Measurements from ENCODE around the gene KDM3A. TPM values are rescaled to one million over a fixed set of nuclear protein-coding genes. Genes with fewer than 3 reads are reported as not detected.

Gene KDM3A
- total RNA-seq, 4 donors from 2014 or later: 39.9 to 62.1 (median 52.0) TPM

- peak; percentile 28 to 35 for DNase-seq (ENCODE audit: low spot score in 2 of 2)
- Histone ChIP-seq H3K4me3 (peak overlapping the region; percentile 52 to 88 (median 68)), H3K4me1 (peaks cover 3 to 40% (median 29%) of the 10 kb centered on the region in 4 donors), H3K27ac (peak overlapping the region; percentile 85 to 98 (median 89)), H3K27me3 (no peaks in the 10 kb centered on the region), H3K9me3 (peaks cover 0 to 37% (median 7%) of the 10 kb centered on the region in 4 donors), H3K36me3 (no peaks in the 10 kb centered on the region)
- WGBS, 2 donors: 0% methylated on average over 29 to 53 of the region's 53 CpGs
- TF ChIP-seq POLR2A (IDR thresholded peaks at IDR 0.05): peak in 1 of 2 donors; percentile 11
- TF ChIP-seq, protein P1, sequence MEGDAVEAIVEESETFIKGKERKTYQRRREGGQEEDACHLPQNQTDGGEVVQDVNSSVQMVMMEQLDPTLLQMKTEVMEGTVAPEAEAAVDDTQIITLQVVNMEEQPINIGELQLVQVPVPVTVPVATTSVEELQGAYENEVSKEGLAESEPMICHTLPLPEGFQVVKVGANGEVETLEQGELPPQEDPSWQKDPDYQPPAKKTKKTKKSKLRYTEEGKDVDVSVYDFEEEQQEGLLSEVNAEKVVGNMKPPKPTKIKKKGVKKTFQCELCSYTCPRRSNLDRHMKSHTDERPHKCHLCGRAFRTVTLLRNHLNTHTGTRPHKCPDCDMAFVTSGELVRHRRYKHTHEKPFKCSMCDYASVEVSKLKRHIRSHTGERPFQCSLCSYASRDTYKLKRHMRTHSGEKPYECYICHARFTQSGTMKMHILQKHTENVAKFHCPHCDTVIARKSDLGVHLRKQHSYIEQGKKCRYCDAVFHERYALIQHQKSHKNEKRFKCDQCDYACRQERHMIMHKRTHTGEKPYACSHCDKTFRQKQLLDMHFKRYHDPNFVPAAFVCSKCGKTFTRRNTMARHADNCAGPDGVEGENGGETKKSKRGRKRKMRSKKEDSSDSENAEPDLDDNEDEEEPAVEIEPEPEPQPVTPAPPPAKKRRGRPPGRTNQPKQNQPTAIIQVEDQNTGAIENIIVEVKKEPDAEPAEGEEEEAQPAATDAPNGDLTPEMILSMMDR (IDR thresholded peaks at IDR 0.05): no peak
- TF ChIP-seq EP300 (IDR thresholded peaks at IDR 0.05): peak in 1 of 2 donors; percentile 5
Measured at GRCh38 chr2:86441882-86442641, 891 bp downstream of the KDM3A start.

GRCh38 chr2:86442642-86443005 lies 1.5 kb downstream of the KDM3A start:
- 0 to 1% methylated on average over 5 of the region's 5 CpGs for WGBS, 2 donors
- Histone ChIP-seq H3K36me3 (no peaks in the 10 kb centered on the region), H3K27me3 (no peaks in the 10 kb centered on the region), H3K27ac (peak overlapping the region; percentile 85 to 98 (median 89)), H3K4me1 (peaks cover 3 to 43% (median 29%) of the 10 kb centered on the region in 4 donors), H3K9me3 (peaks cover 0 to 31% (median 7%) of the 10 kb centered on the region in 4 donors), H3K4me3 (peak overlapping the region; percentile 52 to 88 (median 68))
- peak; percentile 76 to 92 for DNase-seq (ENCODE audit: low spot score in 2 of 2)
- TF ChIP-seq POLR2A (IDR thresholded peaks at IDR 0.05) (peak; percentile 48 to 64), EP300 (IDR thresholded peaks at IDR 0.05) (peak in 1 of 2 donors; percentile 73)
- TF ChIP-seq, protein P1 (IDR thresholded peaks at IDR 0.05): peak in 2 of 5 experiments; percentile 16 to 19

DNA sequence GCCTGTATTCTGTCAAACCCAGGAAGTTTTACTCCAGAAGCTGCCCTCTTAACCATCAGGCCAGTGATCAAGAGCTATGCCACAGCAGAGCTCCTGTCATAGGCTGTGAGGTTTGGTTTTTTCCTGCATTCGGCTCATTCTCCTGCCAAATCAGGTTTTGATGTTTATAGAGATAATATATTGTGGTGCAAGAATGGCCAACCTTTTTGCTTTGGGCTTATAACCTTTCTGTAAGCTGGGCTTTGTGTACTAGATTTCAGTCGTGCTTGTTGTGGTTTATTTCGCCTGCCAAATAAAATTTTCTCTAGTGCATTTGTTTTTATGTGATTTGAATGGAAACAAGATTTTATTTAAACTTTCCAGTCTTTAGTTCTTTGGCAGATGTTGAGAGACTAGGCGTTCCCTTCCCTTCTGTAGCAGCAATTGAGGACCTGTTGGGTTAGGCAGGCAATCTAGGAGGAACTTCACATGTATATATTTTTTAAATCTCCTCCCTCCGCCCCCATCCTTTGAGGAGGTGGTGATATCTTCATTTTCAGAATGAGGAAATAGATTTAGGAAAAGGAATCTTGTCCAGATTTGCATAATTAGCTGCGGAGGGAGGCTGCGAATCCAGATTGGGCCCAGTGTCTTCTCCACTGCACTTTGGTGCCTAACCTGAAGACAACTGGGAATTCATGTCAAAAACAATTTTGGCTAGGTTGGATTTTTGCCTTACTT lies 2.6 kb downstream of the KDM3A start:
- H3K27ac ChIP-seq: peak overlapping the region; percentile 85 to 98 (median 89)
- TF ChIP-seq POLR2A (IDR thresholded peaks at IDR 0.05) (no peak), EP300 (IDR thresholded peaks at IDR 0.05) (no peak)
- TF ChIP-seq, protein P1 (IDR thresholded peaks at IDR 0.05): no peak
- 53 to 54% methylated on average over 7 of the region's 7 CpGs for WGBS, 2 donors

DNA sequence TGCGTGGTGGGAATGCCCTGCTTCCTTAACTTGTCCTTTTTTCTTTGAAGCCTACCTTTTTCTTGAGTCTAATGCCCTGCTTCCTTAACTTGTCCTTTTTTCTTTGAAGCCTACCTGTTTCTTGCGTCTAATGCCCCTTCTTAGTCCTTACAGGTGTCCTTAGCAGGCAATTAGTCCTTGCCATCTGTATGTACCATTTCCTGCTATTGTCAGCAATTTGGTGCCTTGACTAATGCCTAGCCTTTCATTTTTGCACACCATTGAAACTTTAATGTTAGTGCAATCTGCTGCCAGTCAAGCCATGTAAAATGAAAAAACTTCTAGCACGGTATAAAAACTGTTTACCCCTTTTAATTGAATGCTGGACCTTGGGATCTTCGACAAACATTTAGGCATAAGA lies 4.3 kb downstream of the KDM3A start:
- no peak overlapping the region for H3K4me3 ChIP-seq
- 85 to 88% methylated on average over 4 of the region's 4 CpGs for WGBS, 2 donors
- H3K9me3 ChIP-seq: peaks cover 0 to 3% (median 0%) of the 10 kb centered on the region in 4 donors
- no peaks in the 10 kb centered on the region for H3K27me3 ChIP-seq
- TF ChIP-seq EP300 (IDR thresholded peaks at IDR 0.05): no peak
- TF ChIP-seq POLR2A (IDR thresholded peaks at IDR 0.05): no peak
- TF ChIP-seq, protein P1 (IDR thresholded peaks at IDR 0.05): no peak
- no peak overlapping the region for H3K27ac ChIP-seq
- H3K36me3 ChIP-seq: peaks cover 0 to 6% (median 0%) of the 10 kb centered on the region in 3 donors
- DNase-seq (ENCODE audit: low spot score in 2 of 2): no peak
- H3K4me1 ChIP-seq: peaks cover 3 to 70% (median 35%) of the 10 kb centered on the region in 4 donors

More for the DNA sequence above, 2.6 kb downstream of the KDM3A start:
- no peak for DNase-seq (ENCODE audit: low spot score in 2 of 2)
- Histone ChIP-seq H3K36me3 (no peaks in the 10 kb centered on the region), H3K27me3 (no peaks in the 10 kb centered on the region), H3K4me3 (peak overlapping the region in 1 of 4 donors; percentile 88), H3K4me1 (peaks cover 3 to 55% (median 30%) of the 10 kb centered on the region in 4 donors), H3K9me3 (peaks cover 0 to 19% (median 7%) of the 10 kb centered on the region in 4 donors)
